K562 (cell line): ENCODE data around the gene RPTOR. TPM values are rescaled to one million over a fixed set of nuclear protein-coding genes. Genes with fewer than 3 reads are reported as not detected.

ENCODE experiments used
- ATAC-seq: fragments of 200-7000 bp; cut with Tn5 transposase; 3 replicates; pipeline ENCODE4 v1.9.1; 2020; ENCODE audit warnings: moderate library complexity
- BruUV-seq: library from RNA; stranded (reverse); fragments of 400-500 nt; replicated peaks from 2 replicates; lab custom pipeline; 2021; lab: Mats Ljungman, UMichigan
- CTCF ChIA-PET: fragments of 300-600 bp; formaldehyde crosslinking; extraction: SDS; loops from one replicate; lab custom pipeline; 2021; ENCODE audit warnings: low intra/inter-chr PET ratio; lab: Yijun Ruan, JAX
- POLR2A ChIA-PET: fragments of 300-600, 350-650 bp; sonication (Branson Sonifier 250); formaldehyde crosslinking; extraction: SDS; loops from one replicate; lab custom pipeline; 2021; ENCODE audit warnings: antibody characterized with exemption, inconsistent platforms; lab: Yijun Ruan, JAX
- DNase-seq, 4 experiments: peaks; one replicate each; pipeline versions ENCODE4 v3.0.0 to v3.0.0-alpha.2; 2011 to 2018; ENCODE audit warnings: low spot score in 3 of 4, mixed read lengths in 3 of 4; ENCODE audit errors: extremely low read depth in 1 of 4
- FAIRE-seq: peaks from 2 replicates; lab custom pipeline; 2011; peaks lifted over from hg19 to GRCh38; lab: Jason Lieb, UNC
- H2AFZ ChIP-seq: 2 replicates; pipeline ENCODE4 v1.6.0; 2011; ENCODE audit warnings: low read depth, low read length, control low read depth, inconsistent platforms
- H3K27ac ChIP-seq: fragments of 200-600 bp; 3 replicates; pipeline ENCODE4 v1.8.0; 2011; ENCODE audit warnings: low read depth, mild to moderate bottlenecking, control low read depth, inconsistent platforms, low read length, moderate library complexity, mixed read lengths; ENCODE audit errors: extremely low read depth
- H3K27me3 ChIP-seq, 2 experiments: fragments of 300-600 bp in 1 of 2; 2 replicates in 1 of 2; 3 replicates in 1 of 2; pipeline versions ENCODE4 v1.6.0 to v1.8.0; 2011; ENCODE audit warnings: inconsistent platforms in 2 of 2, low read length in 2 of 2, mild to moderate bottlenecking in 1 of 2, mixed read lengths in 1 of 2, moderate library complexity in 1 of 2; ENCODE audit not compliant: control insufficient read depth in 2 of 2, insufficient read depth in 2 of 2
- H3K36me3 ChIP-seq: fragments of 300-600 bp; 3 replicates; pipeline ENCODE4 v1.8.0; 2011; ENCODE audit warnings: mild to moderate bottlenecking, low read length, inconsistent platforms; ENCODE audit not compliant: control insufficient read depth, insufficient read depth
- H3K4me1 ChIP-seq, 2 experiments: fragments of 200-600 bp in 1 of 2; replicated peaks in 1 of 2; 2 replicates in 1 of 2; 3 replicates in 1 of 2; pipeline versions ENCODE4 v1.5.1 to v1.8.0; 2011; ENCODE audit warnings: inconsistent platforms in 2 of 2, low read length in 2 of 2, mild to moderate bottlenecking in 1 of 2, mixed read lengths in 1 of 2, moderate library complexity in 1 of 2; ENCODE audit not compliant: control insufficient read depth in 2 of 2, insufficient read depth in 2 of 2
- H3K4me2 ChIP-seq: 2 replicates; pipeline ENCODE4 v1.6.1; 2011; ENCODE audit warnings: low read length, control low read depth, inconsistent platforms, mixed read lengths; ENCODE audit not compliant: insufficient read depth
- H3K4me3 ChIP-seq: fragments of 200-600 bp; sonication (generic), shearing (Covaris generic); 2 replicates; pipeline ENCODE4 v1.5.1; 2016; ENCODE audit warnings: control low read depth, inconsistent platforms
- H3K79me2 ChIP-seq: fragments of 200-600 bp; 3 replicates; pipeline ENCODE4 v1.8.0; 2011; ENCODE audit warnings: low read length, inconsistent platforms; ENCODE audit not compliant: control insufficient read depth, insufficient read depth
- H3K9ac ChIP-seq, 2 experiments: 2 replicates each; pipeline versions ENCODE4 v1.6.0 to v1.6.1; 2011; ENCODE audit warnings: low read depth in 2 of 2, low read length in 2 of 2, control low read depth in 1 of 2, inconsistent platforms in 1 of 2, mild to moderate bottlenecking in 1 of 2, mixed read lengths in 1 of 2; ENCODE audit not compliant: insufficient read depth in 1 of 2
- H3K9me1 ChIP-seq: one replicate; pipeline ENCODE4 v1.6.0; 2011; ENCODE audit warnings: inconsistent platforms, mild to moderate bottlenecking, low read length, moderate library complexity; ENCODE audit not compliant: control insufficient read depth, insufficient read depth
- H3K9me3 ChIP-seq: replicated peaks from 2 replicates; pipeline ENCODE4 v1.5.1; 2011; ENCODE audit warnings: low read depth, low read length, inconsistent platforms; ENCODE audit not compliant: control insufficient read depth, insufficient read depth
- H4K20me1 ChIP-seq: replicated peaks from 2 replicates; pipeline ENCODE4 v1.6.1; 2011; ENCODE audit warnings: low read length, inconsistent platforms, mixed read lengths; ENCODE audit not compliant: control insufficient read depth, insufficient read depth
- SLC30A9 ChIP-seq: fragments of 250-450 bp; sonication (Bioruptor Pico); IDR thresholded peaks from 2 replicates; pipeline ENCODE4 v1.8.0; 2022; ENCODE audit warnings: mild to moderate bottlenecking, moderate library complexity
- ZFP91 ChIP-seq: sonication (generic); formaldehyde crosslinking; IDR thresholded peaks from 2 replicates; pipeline ENCODE4 v1.8.0; 2022; ENCODE audit warnings: mild to moderate bottlenecking, missing genetic modification reagents
- ZNF165 ChIP-seq: fragments of 250-450 bp; sonication (Bioruptor Pico); IDR thresholded peaks from 2 replicates; pipeline ENCODE4 v1.4.0; 2020; ENCODE audit warnings: borderline replicate concordance
- ZNF76 ChIP-seq: fragments of 250-450 bp; sonication (Bioruptor Pico); IDR thresholded peaks from 2 replicates; pipeline ENCODE4 v1.4.0; 2020; ENCODE audit warnings: mild to moderate bottlenecking, moderate library complexity, borderline replicate concordance
- WGBS: fragments of 100-300 bp; shearing (Covaris generic); methylation state at CpG from one replicate; pipeline ENCODE4 v1.1.6; 2016; ENCODE audit warnings: low coverage, mixed read lengths; ENCODE audit not compliant: insufficient coverage; ENCODE audit errors: missing lambda C conversion rate; 5-methylcytosine and 5-hydroxymethylcytosine counted together
- in situ Hi-C: fragments of 300-500 bp; cut with MboI; formaldehyde crosslinking; loops from 4 replicates; pipeline ENCODE4 v1.15.0; 2018; ENCODE audit warnings: inconsistent platforms, mixed read lengths
- intact Hi-C: fragments of 100-400 bp; cut with micrococcal nuclease; formaldehyde crosslinking; loops from 2 replicates; pipeline ENCODE4 v1.14.2; 2022
- polyA plus RNA-seq, 8 experiments: library from polyadenylated mRNA; depleted of rRNA in 4 of 8; stranded (reverse) in 5 of 8; unstranded in 3 of 8; fragments of >200 nt; fragmentation: Nextera tagmentation in 2 of 8; fragmentation: Illumina TruSeq in 1 of 8; extraction: Ambion mirVana in 2 of 8; extraction: Trizol in 1 of 8; gene quantifications; 2 replicates each; pipeline versions ENCODE4 v1.2.1 to v1.2.3, GENCODE V29; 2011 to 2014; ENCODE audit warnings: inconsistent platforms in 1 of 8, missing spikeins in 1 of 8
- total RNA-seq, 7 experiments: library from RNA; depleted of rRNA in 6 of 7; stranded (reverse); fragments of >200 nt in 6 of 7; fragmentation: Illumina TruSeq in 2 of 7; extraction: Trizol in 2 of 7; gene quantifications; 2 replicates each; pipeline versions ENCODE4 v1.2.1 to v1.2.3, GENCODE V29; 2011 to 2021; ENCODE audit warnings: low replicate concordance in 1 of 7
- TF ChIP-seq, protein P1 (sequence below): fragments of 200-800 bp; sonication (Bioruptor generic); IDR thresholded peaks from 2 replicates; pipeline ENCODE4 v1.6.1; 2017; ENCODE audit warnings: missing genetic modification characterization, missing compliant biosample characterization
- TF ChIP-seq, protein P2 (sequence below): fragments of 250-450 bp; sonication (Bioruptor Pico); IDR thresholded peaks from 2 replicates; pipeline ENCODE4 v1.4.0; 2020; ENCODE audit warnings: mild to moderate bottlenecking

Gene RPTOR
- total and polyA plus RNA-seq, 9 of the 15 experiments (the other 6 are each of a cell fraction or from before 2014, with no cell fraction given) = 0.24 to 54.1 (median 10.2) TPM

DNA sequence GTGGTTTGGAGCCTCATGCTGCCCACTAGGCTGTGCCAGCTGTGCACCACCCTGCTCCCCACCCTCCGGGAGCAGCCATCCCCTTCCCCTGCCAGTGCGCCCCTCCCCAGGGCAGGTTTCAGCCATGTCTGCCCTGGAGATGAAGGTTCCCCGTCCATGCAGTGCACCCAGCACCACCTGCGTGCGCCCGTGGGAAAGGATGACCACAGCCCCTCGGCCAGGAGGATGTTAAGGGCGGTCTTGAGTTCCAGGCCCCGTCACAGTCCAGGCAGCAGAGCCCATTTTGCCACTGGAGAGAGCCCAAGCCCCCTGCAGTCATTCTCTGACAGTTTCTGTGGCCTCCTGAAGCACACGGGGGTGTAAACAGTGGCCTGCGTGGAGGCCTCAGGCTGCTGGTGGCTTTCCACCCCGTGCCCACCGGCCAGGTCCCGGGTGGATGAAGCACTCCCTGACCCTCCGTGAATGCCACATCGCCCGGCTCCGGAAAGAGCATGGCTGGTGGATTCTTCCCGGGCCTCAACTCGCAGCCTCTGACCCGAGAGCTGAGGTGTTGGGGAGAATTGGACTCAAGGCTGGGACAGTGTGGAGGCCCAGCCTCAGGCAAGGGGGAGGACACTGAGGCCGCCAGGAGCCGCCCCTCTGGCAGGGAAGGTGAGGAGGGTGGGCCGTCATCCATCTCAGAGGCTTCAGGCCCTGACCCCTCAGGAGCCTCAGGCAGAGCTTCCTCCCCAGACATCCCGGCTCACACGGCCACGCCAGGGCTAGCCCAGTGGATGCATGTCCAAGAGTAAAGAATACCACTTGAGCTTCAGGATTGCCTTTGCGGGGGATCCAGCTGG is 377.3 kb downstream of the RPTOR start:
- no TSS peak for BruUV-seq
- ChIA-PET POLR2A (no interaction called here), CTCF (no interaction called here)
- no peak overlapping the region for H3K27ac ChIP-seq
- no peaks in the 10 kb centered on the region for H3K79me2 ChIP-seq
- TF ChIP-seq ZNF76 (CRISPR knock-in tag) = no peak
- no peak for TF ChIP-seq SLC30A9 (CRISPR knock-in tag)
- no peak for TF ChIP-seq ZFP91
- TF ChIP-seq, protein P1, sequence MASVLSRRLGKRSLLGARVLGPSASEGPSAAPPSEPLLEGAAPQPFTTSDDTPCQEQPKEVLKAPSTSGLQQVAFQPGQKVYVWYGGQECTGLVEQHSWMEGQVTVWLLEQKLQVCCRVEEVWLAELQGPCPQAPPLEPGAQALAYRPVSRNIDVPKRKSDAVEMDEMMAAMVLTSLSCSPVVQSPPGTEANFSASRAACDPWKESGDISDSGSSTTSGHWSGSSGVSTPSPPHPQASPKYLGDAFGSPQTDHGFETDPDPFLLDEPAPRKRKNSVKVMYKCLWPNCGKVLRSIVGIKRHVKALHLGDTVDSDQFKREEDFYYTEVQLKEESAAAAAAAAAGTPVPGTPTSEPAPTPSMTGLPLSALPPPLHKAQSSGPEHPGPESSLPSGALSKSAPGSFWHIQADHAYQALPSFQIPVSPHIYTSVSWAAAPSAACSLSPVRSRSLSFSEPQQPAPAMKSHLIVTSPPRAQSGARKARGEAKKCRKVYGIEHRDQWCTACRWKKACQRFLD (CRISPR knock-in tag) = no peak
- TF ChIP-seq, protein P2, sequence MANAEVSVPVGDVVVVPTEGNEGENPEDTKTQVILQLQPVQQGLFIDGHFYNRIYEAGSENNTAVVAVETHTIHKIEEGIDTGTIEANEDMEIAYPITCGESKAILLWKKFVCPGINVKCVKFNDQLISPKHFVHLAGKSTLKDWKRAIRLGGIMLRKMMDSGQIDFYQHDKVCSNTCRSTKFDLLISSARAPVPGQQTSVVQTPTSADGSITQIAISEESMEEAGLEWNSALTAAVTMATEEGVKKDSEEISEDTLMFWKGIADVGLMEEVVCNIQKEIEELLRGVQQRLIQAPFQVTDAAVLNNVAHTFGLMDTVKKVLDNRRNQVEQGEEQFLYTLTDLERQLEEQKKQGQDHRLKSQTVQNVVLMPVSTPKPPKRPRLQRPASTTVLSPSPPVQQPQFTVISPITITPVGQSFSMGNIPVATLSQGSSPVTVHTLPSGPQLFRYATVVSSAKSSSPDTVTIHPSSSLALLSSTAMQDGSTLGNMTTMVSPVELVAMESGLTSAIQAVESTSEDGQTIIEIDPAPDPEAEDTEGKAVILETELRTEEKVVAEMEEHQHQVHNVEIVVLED (CRISPR knock-in tag) = no peak
- no peak for TF ChIP-seq ZNF165 (CRISPR knock-in tag)
- FAIRE-seq = no peak
- H3K4me2 ChIP-seq = no peak overlapping the region
- H3K9me3 ChIP-seq = no peaks in the 10 kb centered on the region
- no peak overlapping the region for H3K4me3 ChIP-seq
- H4K20me1 ChIP-seq = no peaks in the 10 kb centered on the region
- DNase-seq = no peak
- peak overlapping the region in 1 of 2 experiments; percentile 17; a peak in 1 of 4 replicates for H3K9ac ChIP-seq
- 94% methylated on average over 27 of the region's 28 CpGs for WGBS
- in situ Hi-C loops (no loop called here), intact Hi-C loops (no loop called here)
- H3K27me3 ChIP-seq = no peaks in the 10 kb centered on the region
- no peaks in the 10 kb centered on the region for H3K9me1 ChIP-seq
- H2AFZ ChIP-seq = no peak overlapping the region
- peaks cover 0 to 8% of the 10 kb centered on the region in 2 experiments; a peak in 1 of 5 replicates for H3K4me1 ChIP-seq
- no peak for ATAC-seq
- peaks cover 55% of the 10 kb centered on the region; the same call in 1 of the 3 replicates for H3K36me3 ChIP-seq
